ENCODE measurements around the gene SAGE1.
"Not testable (repeated sequence)": the region's sequence is repeated elsewhere in the genome, so short reads cannot be mapped to it uniquely, and the experiment has no call there.

Gene SAGE1, protein sequence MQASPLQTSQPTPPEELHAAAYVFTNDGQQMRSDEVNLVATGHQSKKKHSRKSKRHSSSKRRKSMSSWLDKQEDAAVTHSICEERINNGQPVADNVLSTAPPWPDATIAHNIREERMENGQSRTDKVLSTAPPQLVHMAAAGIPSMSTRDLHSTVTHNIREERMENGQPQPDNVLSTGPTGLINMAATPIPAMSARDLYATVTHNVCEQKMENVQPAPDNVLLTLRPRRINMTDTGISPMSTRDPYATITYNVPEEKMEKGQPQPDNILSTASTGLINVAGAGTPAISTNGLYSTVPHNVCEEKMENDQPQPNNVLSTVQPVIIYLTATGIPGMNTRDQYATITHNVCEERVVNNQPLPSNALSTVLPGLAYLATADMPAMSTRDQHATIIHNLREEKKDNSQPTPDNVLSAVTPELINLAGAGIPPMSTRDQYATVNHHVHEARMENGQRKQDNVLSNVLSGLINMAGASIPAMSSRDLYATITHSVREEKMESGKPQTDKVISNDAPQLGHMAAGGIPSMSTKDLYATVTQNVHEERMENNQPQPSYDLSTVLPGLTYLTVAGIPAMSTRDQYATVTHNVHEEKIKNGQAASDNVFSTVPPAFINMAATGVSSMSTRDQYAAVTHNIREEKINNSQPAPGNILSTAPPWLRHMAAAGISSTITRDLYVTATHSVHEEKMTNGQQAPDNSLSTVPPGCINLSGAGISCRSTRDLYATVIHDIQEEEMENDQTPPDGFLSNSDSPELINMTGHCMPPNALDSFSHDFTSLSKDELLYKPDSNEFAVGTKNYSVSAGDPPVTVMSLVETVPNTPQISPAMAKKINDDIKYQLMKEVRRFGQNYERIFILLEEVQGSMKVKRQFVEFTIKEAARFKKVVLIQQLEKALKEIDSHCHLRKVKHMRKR

DNA sequence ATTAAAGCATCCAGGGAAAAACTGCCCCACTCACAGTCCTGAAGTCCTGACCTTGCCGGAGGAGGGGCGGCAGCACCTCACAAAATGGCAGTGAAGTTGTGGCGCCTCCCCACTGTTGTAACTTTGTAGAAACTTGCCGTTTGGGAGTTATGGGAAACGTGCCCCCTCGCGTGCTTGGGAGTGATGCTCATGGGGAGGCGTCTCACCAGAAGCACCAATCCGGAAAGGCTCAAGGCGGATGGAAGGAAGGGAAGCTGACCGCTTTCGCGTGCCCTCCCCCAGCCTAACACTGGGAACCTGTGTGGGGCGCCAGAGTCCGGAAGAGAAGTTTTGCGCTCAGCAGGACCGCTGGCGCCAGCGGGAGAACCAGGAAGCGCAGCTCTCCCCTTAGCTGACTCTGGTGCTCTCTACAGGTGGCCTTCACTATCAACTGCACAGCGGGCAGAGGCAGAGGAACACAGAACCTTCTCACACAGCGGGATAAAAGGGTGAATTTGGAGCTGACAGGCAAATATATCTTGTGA, at the start of gene SAGE1, which contains the start of gene CT45A10:
Gene SAGE1 (plus strand): TSS at position 423 of the 524 bp plus-strand sequence. CDS start 2,527 bp downstream, outside the sequence.
Gene CT45A10 (minus strand): TSS at position 151 of the 524 bp plus-strand sequence. CDS start 8,100 bp downstream, outside the sequence.
- no peak for DNase-seq (ENCODE audit: low read depth)

DNA sequence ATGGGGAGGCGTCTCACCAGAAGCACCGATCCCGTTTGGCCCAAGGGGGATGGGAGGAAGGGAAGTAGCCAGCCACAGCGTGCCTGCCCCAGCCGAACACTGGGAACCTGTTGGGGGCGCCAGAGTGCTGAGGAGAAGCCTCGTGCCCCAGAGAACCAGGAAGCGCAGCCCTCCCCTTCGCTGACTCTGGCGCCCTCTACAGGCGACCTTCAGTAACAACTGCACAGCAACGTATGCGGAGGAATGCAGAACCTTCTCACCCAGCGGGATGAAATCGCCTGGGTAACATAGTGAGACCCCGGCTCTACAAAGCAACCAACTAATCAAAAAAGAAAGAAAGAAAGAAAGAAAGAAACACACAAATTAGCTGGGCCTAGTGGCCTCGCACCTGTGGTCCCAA, 39.1 kb upstream of the SAGE1 start, which contains the start of gene CT45A8:
Gene CT45A8 (minus strand): TSS at position 101 of the 400 bp plus-strand sequence. CDS start 3,755 bp downstream, outside the sequence.
- DNase-seq (ENCODE audit: low read depth), result not testable (repeated sequence)

DNA sequence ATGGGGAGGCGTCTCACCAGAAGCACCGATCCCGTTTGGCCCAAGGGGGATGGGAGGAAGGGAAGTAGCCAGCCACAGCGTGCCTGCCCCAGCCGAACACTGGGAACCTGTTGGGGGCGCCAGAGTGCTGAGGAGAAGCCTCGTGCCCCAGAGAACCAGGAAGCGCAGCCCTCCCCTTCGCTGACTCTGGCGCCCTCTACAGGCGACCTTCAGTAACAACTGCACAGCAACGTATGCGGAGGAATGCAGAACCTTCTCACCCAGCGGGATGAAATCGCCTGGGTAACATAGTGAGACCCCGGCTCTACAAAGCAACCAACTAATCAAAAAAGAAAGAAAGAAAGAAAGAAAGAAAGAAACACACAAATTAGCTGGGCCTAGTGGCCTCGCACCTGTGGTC, 21.8 kb upstream of the SAGE1 start, which contains the start of gene CT45A9:
Gene CT45A9 (minus strand): TSS at position 101 of the 400 bp plus-strand sequence. CDS start 3,751 bp downstream, outside the sequence.
- DNase-seq (ENCODE audit: low read depth), result not testable (repeated sequence)

DNA sequence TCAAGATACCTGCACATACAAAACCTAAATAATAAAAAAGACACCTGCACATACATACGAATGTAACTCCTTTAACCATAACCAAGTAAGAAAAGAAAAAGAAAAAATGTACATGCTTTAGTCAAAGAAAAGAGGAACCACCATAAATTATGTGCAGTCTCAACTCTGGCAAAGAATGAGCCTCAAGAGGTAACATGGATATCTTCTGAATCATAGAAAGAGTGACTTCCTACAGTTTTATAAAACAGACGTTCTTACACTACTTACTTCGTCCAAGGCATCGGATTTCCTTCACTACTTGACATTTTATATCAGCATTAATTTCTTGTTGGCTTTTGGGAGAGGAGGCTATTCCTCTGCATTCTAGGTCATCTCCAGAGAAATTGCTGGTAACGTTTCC, 10.8 kb upstream of the SAGE1 start:
- DNase-seq (ENCODE audit: low read depth), result not testable (repeated sequence)

DNA sequence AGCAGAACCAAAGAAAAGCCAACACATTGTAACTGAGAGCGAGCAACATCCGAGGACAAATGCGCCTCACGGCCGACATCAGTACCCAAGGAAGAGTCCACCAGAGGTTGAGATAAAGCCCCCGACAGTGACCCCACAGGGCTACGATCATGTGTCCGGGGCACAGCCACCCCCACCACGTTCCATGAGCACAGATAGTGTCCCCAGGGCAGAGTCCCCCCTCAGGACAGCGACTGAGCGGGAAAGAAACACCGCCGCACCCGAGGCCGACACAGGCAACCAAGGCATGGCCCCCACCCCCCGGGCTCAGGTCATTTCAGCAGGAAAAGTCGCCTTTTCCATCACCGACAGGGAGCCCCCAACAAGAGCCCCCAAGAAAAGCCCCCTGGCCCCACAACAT, 5.3 kb upstream of the SAGE1 start:
- DNase-seq (ENCODE audit: low read depth), result not testable (repeated sequence)

DNA sequence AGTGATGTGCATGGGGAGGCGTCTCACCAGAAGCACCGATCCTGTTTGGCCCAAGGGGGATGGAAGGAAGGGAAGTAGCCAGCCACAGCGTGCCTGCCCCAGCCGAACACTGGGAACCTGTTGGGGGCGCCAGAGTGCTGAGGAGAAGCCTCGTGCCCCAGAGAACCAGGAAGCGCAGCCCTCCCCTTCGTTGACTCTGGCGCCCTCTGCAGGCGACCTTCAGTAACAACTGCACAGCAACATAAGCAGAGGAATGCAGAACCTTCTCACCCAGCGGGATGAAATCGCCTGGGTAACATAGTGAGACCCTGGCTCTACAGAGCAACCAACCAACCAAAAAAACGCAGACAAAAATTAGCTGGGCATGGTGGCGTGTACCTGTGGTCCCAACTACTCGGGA, 4.5 kb upstream of the SAGE1 start:
- DNase-seq (ENCODE audit: low read depth), result not testable (repeated sequence)

DNA sequence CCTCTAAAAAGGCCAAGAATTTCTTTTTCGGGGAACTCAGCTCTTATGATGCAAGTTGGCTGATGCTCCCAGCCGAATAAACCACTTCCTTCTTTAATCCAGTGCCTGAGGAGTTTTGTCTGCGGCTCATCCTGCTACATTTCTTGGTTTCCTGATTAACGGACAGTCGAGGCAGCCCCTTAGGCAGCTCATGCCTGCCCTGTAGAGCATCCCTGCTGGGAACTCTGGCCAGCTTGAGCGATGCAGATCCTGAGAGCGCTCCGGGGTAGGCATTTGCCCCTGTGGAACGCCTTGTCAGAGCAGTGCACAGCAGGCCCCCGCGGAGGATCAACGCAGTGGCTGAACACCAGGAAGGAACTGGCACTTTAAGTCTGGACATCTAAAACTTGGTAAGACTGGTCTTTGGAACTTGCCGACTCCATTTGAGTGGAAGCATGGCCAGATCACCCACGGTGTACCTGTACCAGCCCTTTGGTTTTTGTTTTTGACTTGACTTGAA, 3.4 kb upstream of the SAGE1 start:
- DNase-seq (ENCODE audit: low read depth), result no peak

DNA sequence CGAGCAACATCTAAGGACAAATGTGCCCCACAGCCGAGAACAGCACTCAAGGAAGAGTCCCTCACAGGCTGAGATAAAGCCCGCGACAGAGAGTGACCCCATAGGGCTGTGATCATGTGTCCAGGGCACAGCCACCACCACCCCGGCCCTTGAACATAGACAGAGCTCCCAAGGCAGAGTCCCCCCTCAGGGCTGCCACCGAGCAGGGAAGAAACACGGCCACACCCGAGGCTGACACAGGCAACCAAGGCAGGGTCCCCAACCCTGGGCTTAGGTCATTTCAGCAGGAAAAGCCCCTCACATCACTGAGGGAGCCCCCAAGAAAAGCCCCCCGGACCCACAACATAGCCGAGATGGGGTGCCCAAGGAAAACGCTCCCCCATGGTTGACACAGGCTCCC, 735 bp upstream of the SAGE1 start:
- DNase-seq (ENCODE audit: low read depth), result no peak

DNA sequence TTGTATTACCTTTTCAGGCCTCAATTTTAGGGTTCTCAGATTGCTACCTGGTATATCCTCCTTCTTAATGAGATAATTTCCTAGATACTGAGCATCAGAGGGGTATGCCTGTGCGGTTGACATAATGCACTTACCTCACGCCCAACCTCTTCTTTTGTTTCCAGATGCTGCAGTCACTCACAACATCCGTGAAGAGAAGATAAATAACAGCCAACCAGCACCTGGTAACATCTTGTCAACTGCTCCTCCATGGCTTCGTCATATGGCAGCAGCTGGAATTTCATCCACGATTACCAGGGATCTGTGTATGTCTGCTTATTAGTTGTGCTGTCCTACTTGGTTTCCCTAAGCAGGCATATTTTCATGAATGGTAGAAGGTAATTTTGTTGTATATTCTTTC, 16.7 kb downstream of the SAGE1 start:
- no peak for DNase-seq (ENCODE audit: low read depth)

DNA sequence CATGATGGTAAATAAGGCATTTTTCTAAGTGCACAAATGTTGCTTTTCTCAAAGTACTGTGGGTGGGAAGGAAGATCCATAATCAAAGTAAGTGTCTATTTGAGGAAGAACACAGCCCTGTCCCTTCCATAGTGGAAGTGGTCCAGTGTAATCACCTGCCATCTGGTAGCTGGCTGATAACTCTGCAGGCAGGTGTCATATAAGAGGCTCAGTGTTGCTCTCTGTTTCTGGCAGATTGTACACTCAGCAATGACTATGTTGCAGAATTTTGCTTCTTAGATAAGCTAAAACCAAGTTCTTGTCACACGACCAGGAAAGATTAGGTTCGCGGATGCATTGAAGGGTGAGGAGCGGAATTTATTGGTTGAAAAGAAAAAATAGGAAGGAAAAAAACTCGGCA, 20.9 kb downstream of the SAGE1 start:
- no peak for DNase-seq (ENCODE audit: low read depth)

DNA sequence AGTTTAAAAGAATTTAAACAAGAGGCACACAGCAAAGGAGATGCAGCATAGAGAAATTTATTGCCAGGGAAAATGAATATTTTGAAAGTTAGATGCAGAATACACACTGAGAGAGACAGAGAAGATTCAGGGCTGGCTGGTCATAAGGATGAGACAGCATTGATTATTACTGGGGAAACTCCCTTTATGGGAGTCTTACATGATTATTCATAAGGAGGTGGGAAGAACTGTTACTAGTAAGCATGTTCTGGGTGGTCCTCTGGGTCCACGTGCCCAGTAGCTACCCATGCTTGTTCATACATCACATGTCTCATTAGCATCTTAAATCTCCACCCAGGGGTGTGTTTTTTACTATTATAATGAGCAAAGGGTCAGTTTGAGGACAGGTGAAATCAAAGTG, 27.0 kb downstream of the SAGE1 start:
- not testable (repeated sequence) for DNase-seq (ENCODE audit: low read depth)

DNA sequence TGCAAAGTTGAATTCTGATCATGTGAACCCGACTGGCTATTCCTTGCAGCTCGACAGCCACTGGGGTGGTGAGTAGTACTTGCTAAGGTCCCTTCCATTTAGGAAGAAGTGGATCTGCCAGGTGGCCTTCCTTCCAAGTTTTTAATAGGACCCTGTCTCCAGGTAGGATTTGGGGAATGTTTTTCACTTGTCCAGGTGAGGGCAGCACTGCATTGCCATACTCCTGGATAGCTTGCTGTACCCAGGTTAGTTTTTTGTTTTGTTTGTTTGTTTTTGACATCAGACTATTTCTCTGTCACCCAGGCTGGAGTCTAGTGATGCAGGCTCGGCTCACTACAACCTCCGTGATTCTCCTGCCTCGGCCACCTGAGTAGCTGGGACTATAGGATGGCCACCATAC, 29.8 kb downstream of the SAGE1 start:
- no peak for DNase-seq (ENCODE audit: low read depth)

DNA sequence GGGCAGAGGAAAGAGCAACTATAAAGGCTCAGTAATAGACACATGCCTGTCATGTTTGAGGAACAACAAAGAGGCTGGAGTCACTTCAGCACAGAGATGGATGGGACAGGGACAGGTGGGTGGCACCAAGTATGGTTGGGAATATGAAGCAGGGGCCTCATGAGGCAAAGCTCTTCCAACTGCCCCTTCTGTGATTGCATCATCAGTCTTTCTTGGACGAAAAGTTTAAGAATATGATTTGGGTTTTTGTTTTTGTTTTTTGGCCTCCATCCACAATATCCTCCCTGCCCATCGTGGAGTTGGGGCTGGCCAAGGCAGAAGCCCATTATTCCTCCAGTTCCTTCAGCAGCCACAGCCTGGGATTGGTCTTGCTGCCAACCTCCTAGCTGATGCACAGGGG, 34.4 kb downstream of the SAGE1 start:
- no peak for DNase-seq (ENCODE audit: low read depth)

DNA sequence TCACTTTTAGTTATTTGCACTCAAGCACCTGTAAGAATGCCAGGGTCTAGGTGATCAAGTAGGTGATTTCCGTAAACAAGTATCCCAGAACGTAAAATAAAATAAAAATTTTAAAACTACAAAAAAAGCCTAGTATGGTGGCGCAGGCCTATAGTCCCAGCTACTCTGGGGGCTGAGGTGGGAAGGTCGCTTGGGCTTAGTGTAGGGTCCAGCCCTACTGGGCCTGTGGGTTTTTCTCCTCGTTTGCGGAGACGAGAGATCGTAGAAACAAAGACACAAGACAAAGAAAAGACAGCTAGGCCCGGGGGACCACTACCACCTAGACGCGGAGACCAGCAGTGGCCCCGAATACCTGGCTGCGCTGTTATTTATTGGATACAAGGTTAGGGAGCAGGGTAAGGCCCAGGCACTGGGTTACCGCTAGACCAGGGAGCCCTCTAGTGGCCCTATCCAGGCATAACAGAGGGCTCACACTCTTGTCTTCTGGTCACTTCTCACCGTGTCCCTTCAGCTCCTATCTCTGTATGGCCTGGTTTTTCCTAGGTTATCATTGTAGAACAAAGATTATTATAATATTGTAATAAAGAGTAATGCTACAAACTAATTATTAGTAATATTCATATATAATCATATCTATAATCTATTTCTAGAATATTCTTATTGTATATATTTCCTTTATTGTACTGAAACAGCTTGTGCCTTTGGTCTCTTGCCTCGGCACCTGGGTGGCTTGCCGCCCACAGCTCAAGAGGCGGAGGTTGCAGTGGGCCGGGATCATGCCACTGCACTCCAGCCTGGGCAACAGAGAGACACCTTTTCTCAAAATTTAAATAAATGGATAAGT, 38.4 kb downstream of the SAGE1 start:
- no peak for DNase-seq (ENCODE audit: low read depth)

DNA sequence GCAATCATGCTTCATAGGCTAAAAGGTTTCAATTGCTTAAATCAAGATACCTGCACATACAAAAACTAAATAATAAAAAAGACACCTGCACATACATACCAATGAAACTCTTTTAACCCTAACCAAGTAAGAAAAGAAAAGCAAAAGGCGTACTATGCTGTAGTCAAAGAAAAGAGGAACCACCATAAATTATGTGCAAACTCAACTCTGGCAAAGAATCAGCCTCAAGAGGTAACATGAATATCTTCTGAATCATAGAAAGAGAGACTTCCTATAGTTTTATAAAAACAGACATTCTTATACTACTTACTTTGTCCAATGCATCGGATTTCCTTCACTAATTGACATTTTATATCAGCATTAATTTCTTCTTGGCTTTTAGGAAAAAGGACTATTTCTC, 51.0 kb downstream of the SAGE1 start:
- DNase-seq (ENCODE audit: low read depth), result no peak

DNA sequence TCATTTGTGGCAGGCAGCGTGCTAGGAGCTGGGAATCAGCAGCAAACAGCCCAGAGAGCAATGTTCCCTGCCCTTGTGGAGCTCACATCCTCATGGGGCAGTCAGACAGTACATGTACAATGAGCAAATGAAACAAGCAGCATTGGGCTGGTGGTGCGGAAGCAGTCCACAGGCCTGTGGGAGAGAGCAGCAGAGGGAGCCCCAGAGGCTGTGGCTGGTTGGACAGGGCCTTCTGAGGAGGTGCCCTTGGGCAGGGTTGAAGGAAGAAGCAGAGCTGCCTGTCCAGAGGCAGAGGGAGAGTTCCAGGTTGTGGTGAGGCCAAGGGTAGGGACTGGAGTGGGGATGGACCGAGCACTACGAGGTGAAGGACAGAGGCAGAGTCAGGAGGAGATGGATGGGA, 57.8 kb downstream of the SAGE1 start:
- DNase-seq (ENCODE audit: low read depth), result no peak

Data from GM04503 (cell line).